ENCODE measurements around the gene FGR.

DNA sequence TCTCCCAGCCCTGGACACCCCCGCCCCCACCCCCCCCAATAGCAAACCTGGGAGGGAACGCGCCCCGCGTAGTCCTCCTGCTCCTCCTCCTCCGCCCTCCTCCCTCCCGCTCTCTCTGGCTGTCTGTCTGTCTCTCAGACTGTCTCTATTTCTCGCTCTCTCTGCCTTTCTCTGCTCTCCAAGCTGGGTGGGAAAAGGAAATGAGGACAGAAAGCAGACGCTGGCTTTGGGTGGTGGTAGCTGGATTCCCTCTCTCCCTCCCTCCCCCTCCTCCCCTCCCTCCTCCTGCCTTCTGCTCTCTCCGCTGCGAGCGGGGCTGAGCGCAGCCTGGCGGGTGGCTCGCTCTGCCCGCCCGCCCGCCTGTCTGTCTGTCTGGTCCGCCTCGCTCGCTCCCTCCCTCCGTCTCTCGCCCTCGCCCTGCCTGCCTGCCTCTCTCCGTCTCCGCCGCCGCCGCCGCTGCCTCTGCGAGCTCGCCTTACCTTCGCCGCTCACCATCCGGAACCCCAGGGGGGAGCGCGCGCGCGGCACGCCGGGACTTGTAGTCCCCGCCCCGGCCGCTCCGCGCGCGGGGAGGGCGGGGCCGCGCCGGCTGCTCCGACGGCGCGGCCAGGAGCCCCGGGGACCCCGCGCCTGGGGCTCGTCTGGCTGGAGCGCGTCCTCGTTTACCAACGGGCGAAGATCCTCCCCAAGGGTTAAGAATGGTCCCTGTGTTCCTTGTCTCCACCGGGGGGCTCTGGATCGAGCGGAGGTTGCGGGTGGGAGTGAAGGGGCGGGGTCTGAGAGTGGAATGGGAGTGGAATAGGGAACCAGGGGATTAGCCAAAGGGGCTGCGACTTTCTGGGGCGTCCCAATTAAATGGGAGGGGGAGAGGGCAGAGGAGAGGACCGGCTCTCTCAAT lies 31.1 kb downstream of the FGR start, which contains the start of gene AHDC1:
- TF ChIP-seq ZNF274 (IDR thresholded peaks at IDR 0.05; ENCODE audit: low read depth, low read length) (no peak), YY1 (IDR thresholded peaks at IDR 0.05; ENCODE audit: insufficient read depth, insufficient read length) (no peak)

All from NT2/D1 (cell line).